Measurements from ENCODE around the gene DNLZ. TPM values are rescaled to one million over a fixed set of nuclear protein-coding genes. Genes with fewer than 3 reads are reported as not detected.

Gene DNLZ
- total and polyA plus RNA-seq, 2 of the 4 experiments (the other 2 are of a cell fraction): 2.0 to 11.4 TPM

DNA sequence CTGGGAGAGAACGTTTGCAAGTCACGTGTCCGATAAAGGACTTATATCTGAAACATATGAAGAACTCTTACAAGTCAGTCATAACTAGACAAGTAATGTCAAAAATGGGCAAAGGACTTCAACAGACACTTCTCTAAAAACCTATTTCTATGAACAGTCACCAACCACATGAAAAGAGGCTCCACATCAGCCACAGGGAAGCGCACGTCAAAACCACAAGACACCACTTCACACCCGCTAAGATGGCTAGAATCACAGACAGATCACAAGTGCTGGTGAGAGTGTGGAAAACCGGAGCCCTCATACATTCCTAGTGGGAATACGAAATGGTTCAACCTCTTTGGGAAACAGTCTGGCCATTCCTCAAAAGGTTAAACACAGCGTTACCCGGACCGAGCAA is 21.5 kb upstream of the DNLZ start:
- no peaks in the 10 kb centered on the region for H3K4me1 ChIP-seq (ENCODE audit: control insufficient read depth, insufficient read depth, low read length)
- WGBS, 2 experiments (ENCODE audit: extremely low coverage in 2 of 2, insufficient read length in 1 of 2): 100% methylated on average over 3 of the region's 11 CpGs; no CpG with 5 or more reads in 1 of the 2 experiments
- DNase-seq (no peak), ATAC-seq (ENCODE audit: low read depth) (no peak)
- dilution Hi-C loops (cut with HindIII; ENCODE audit: low sequenced_read_pairs, unreplicated experiment): no loop called here
- ChIA-PET CTCF (interaction anchor here (0.6 to 1.6 kb wide), 2 partner anchors 12 to 1571 kb away, joined by 3 read pairs; no protein-coding TSS in a partner anchor), POLR2A (ENCODE audit: unreplicated experiment) (no interaction called here)
- H3K9ac ChIP-seq (ENCODE audit: low read depth, low read length): no peak overlapping the region
- H3K18ac ChIP-seq (ENCODE audit: low read depth, low read length): no peak overlapping the region
- H3K4me3 ChIP-seq (ENCODE audit: insufficient read depth, low read depth, low read length): no peak overlapping the region
- no peak overlapping the region for H2AK9ac ChIP-seq (replicated peaks; ENCODE audit: low read depth, low read length, poor library complexity)
- H3K79me1 ChIP-seq (ENCODE audit: low read depth in 1 of 2, low read length in 2 of 2): peaks cover 0 to 4% of the 10 kb centered on the region in 2 experiments; a peak in 1 of 4 replicates
- no peaks in the 10 kb centered on the region for H4K20me1 ChIP-seq (ENCODE audit: insufficient read depth, low read length)
- H4K91ac ChIP-seq (ENCODE audit: insufficient read depth, low read depth, low read length): no peak overlapping the region
- no peak overlapping the region for H2AFZ ChIP-seq (replicated peaks; ENCODE audit: low read length, poor library complexity)
- no peaks in the 10 kb centered on the region for H3K9me1 ChIP-seq (ENCODE audit: insufficient read depth, low read length)
- no peak overlapping the region for H4K5ac ChIP-seq (ENCODE audit: low read depth, low read length)
- H2BK20ac ChIP-seq (ENCODE audit: low read depth, low read length): no peak overlapping the region
- no peak overlapping the region for H2BK5ac ChIP-seq (ENCODE audit: low read depth, low read length, poor library complexity, severe bottlenecking)
- no peak overlapping the region for H3K14ac ChIP-seq (replicated peaks; ENCODE audit: low read depth, low read length)
- H3K4ac ChIP-seq (ENCODE audit: low read depth, low read length): no peak overlapping the region
- H2BK120ac ChIP-seq (ENCODE audit: low read depth, low read length): no peak overlapping the region
- no TSS peak for BruUV-seq (replicated peaks)
- H4K8ac ChIP-seq (ENCODE audit: low read depth in 2 of 2, low read length in 2 of 2): no peak overlapping the region
- H3K9me3 ChIP-seq (ENCODE audit: control insufficient read depth, insufficient read depth, low read length): no peaks in the 10 kb centered on the region
- no peak overlapping the region for H3K56ac ChIP-seq (ENCODE audit: extremely low read depth, insufficient read depth, low read length)
- H2AK5ac ChIP-seq (ENCODE audit: low read depth, low read length): no peak overlapping the region
- no peak overlapping the region for H3K4me2 ChIP-seq (ENCODE audit: low read depth, low read length)
- TF ChIP-seq, protein P1, sequence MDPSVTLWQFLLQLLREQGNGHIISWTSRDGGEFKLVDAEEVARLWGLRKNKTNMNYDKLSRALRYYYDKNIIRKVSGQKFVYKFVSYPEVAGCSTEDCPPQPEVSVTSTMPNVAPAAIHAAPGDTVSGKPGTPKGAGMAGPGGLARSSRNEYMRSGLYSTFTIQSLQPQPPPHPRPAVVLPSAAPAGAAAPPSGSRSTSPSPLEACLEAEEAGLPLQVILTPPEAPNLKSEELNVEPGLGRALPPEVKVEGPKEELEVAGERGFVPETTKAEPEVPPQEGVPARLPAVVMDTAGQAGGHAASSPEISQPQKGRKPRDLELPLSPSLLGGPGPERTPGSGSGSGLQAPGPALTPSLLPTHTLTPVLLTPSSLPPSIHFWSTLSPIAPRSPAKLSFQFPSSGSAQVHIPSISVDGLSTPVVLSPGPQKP (IDR thresholded peaks at IDR 0.05; ENCODE audit: borderline replicate concordance, low read depth, low read length): no peak
- TF ChIP-seq RAD21 (IDR thresholded peaks at IDR 0.05; ENCODE audit: low read length): no peak
- no peak for TF ChIP-seq CEBPB (IDR thresholded peaks at IDR 0.05; ENCODE audit: low read depth, low read length)
- no peak for TF ChIP-seq BHLHE40 (IDR thresholded peaks at IDR 0.05; ENCODE audit: low read depth, low read length)
- no peak for TF ChIP-seq RCOR1 (IDR thresholded peaks at IDR 0.05; ENCODE audit: insufficient replicate concordance, low read length)
- TF ChIP-seq, protein P2, sequence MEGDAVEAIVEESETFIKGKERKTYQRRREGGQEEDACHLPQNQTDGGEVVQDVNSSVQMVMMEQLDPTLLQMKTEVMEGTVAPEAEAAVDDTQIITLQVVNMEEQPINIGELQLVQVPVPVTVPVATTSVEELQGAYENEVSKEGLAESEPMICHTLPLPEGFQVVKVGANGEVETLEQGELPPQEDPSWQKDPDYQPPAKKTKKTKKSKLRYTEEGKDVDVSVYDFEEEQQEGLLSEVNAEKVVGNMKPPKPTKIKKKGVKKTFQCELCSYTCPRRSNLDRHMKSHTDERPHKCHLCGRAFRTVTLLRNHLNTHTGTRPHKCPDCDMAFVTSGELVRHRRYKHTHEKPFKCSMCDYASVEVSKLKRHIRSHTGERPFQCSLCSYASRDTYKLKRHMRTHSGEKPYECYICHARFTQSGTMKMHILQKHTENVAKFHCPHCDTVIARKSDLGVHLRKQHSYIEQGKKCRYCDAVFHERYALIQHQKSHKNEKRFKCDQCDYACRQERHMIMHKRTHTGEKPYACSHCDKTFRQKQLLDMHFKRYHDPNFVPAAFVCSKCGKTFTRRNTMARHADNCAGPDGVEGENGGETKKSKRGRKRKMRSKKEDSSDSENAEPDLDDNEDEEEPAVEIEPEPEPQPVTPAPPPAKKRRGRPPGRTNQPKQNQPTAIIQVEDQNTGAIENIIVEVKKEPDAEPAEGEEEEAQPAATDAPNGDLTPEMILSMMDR (conservative IDR thresholded peaks at IDR 0.05; ENCODE audit: low read depth, low read length): no peak
- TF ChIP-seq MXI1 (IDR thresholded peaks at IDR 0.05; ENCODE audit: borderline replicate concordance, low read depth, low read length): no peak
- no peak for TF ChIP-seq POLR2A (IDR thresholded peaks at IDR 0.05; ENCODE audit: low read depth, low read length)
- no peak overlapping the region for H3K23ac ChIP-seq (ENCODE audit: low read depth, low read length)
- no peaks in the 10 kb centered on the region for H3K27me3 ChIP-seq (ENCODE audit: control insufficient read depth, insufficient read depth, low read length)
- H3K36me3 ChIP-seq (ENCODE audit: control insufficient read depth, insufficient read depth, low read length): peaks cover 72% of the 10 kb centered on the region
- intact Hi-C loops (cut with micrococcal nuclease): no loop called here
- in situ Hi-C loops (cut with MboI; ENCODE audit: low sequenced_read_pairs): no loop called here
- H3K27ac ChIP-seq (ENCODE audit: insufficient read depth, low read length): no peak overlapping the region
- no peak overlapping the region for H2BK15ac ChIP-seq (ENCODE audit: low read depth, low read length)
